Esophagus squamous epithelium (tissue), 5 donors: ENCODE data around the gene LRRC36. TPM values are rescaled to one million over a fixed set of nuclear protein-coding genes. Genes with fewer than 3 reads are reported as not detected.
"Not testable (repeated sequence)": the region's sequence is repeated elsewhere in the genome, so short reads cannot be mapped to it uniquely, and the experiment has no call there.

Experiments used
- DNase-seq: peaks from one replicate; lab custom pipeline; 2025; lab: John Stamatoyannopoulos, UW
- H3K27ac ChIP-seq, 4 donors: fragments of 200-600 bp; sonication (generic); one replicate each; pipeline ENCODE4 v1.5.1; 2016 to 2019; ENCODE audit warnings: mild to moderate bottlenecking in 1 of 4
- H3K27me3 ChIP-seq, 4 donors: fragments of 200-600 bp; sonication (generic); 1 replicate in 3 of 4; 2 replicates in 1 of 4; pipeline versions ENCODE4 v1.5.1 to v1.6.0; 2017 to 2021; ENCODE audit warnings: antibody characterized with exemption in 1 of 4
- H3K36me3 ChIP-seq, 3 donors: fragments of 200-600 bp; sonication (generic); one replicate each; pipeline ENCODE4 v1.5.1; 2016 to 2019
- H3K4me1 ChIP-seq, 3 donors: fragments of 200-600 bp; sonication (generic); one replicate each; pipeline ENCODE4 v1.5.1; 2017 to 2019
- H3K4me3 ChIP-seq, 4 donors: fragments of 200-600 bp; sonication (generic); 1 replicate in 3 of 4; 2 replicates in 1 of 4; pipeline ENCODE4 v1.5.1; 2016 to 2019; ENCODE audit warnings: mild to moderate bottlenecking in 2 of 4, moderate library complexity in 1 of 4
- H3K9me3 ChIP-seq, 3 donors: fragments of 200-600 bp; sonication (generic); one replicate each; pipeline ENCODE4 v1.5.1; 2016 to 2019
- POLR2A ChIP-seq, 4 donors: fragments of 450-650 bp; IDR thresholded peaks; one replicate each; pipeline ENCODE4 v1.6.1; 2017; ENCODE audit warnings: antibody characterized with exemption in 4 of 4, mild to moderate bottlenecking in 4 of 4, moderate library complexity in 3 of 4
- WGBS, 2 donors: methylation state at CpG; one replicate each; pipeline ENCODE4 v1.1.5; 2018; 5-methylcytosine and 5-hydroxymethylcytosine counted together
- intact Hi-C: fragments of 100-400 bp; cut with DNase I; formaldehyde crosslinking; loops from one replicate; pipeline ENCODE4 v1.15.0; 2022
- total RNA-seq, 4 donors: library from RNA; depleted of rRNA; stranded (reverse); fragments of >200 nt; gene quantifications; one replicate each; pipeline ENCODE4 v1.1.0, GENCODE V29; 2016
- TF ChIP-seq, protein P1 (sequence below), 6 experiments: fragments of 450-650 bp in 4 of 6; fragments of 200-600 bp in 2 of 6; sonication (generic) in 2 of 6; IDR thresholded peaks; one replicate each; pipeline ENCODE4 v1.5.1; 2016 to 2019; ENCODE audit warnings: antibody characterized with exemption in 6 of 6, mild to moderate bottlenecking in 4 of 6, moderate library complexity in 4 of 6
- donor health status: DM: yes; HTN: yes; CAD: no.

LRRC36 gene
- total RNA-seq, 4 donors from 2014 or later: not detected

DNA sequence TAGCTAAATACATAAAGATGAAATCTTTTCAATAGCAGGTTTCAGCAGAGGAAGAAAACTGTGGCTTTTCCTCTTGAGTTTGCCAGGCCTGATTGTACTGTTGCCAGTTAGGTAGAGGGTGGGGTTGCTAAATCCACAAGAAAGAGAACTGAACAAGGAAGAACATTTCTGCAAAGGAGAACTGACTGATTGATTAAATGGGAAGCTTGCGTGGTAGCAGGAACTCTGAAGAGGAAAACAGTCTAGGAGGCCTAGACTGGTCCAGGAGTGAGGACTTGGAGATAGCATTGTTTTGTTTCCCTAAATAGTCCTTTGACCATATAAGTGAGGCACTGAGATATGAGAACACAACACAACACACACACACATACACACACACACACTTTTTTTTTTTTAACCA is 18.8 kb downstream of the LRRC36 start:
- TF ChIP-seq, protein P1, sequence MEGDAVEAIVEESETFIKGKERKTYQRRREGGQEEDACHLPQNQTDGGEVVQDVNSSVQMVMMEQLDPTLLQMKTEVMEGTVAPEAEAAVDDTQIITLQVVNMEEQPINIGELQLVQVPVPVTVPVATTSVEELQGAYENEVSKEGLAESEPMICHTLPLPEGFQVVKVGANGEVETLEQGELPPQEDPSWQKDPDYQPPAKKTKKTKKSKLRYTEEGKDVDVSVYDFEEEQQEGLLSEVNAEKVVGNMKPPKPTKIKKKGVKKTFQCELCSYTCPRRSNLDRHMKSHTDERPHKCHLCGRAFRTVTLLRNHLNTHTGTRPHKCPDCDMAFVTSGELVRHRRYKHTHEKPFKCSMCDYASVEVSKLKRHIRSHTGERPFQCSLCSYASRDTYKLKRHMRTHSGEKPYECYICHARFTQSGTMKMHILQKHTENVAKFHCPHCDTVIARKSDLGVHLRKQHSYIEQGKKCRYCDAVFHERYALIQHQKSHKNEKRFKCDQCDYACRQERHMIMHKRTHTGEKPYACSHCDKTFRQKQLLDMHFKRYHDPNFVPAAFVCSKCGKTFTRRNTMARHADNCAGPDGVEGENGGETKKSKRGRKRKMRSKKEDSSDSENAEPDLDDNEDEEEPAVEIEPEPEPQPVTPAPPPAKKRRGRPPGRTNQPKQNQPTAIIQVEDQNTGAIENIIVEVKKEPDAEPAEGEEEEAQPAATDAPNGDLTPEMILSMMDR (IDR thresholded peaks at IDR 0.05): no peak
- TF ChIP-seq POLR2A (IDR thresholded peaks at IDR 0.05): no peak
- DNase-seq: no peak
- H3K4me3 ChIP-seq: no peak overlapping the region
- H3K36me3 ChIP-seq: no peaks in the 10 kb centered on the region
- H3K27me3 ChIP-seq: no peaks in the 10 kb centered on the region
- intact Hi-C loops: no loop called here
- 44 to 57% methylated on average over 1 of the region's 1 CpG for WGBS, 2 donors
- no peaks in the 10 kb centered on the region for H3K9me3 ChIP-seq
- H3K4me1 ChIP-seq: no peaks in the 10 kb centered on the region
- no peak overlapping the region for H3K27ac ChIP-seq

DNA sequence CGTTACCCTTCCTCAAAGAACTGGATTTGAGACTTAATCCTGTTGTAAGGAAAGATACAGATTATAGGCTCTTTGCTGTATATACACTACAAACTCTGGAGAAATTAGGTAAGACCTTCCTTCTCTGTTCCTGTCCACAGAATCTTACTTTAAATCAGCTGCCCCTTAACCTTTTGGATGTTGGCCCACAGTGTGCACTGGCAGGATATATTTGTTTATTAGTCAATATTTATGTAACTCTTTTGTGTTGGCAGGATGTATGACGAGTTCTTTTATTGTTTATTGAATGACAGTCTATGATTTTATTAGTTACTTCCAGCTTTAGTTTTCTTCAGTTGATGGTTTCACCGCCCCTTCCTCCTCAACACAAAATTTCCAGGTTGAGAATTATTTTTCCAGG is 19.7 kb downstream of the LRRC36 start:
- Histone ChIP-seq H3K27me3 (no peaks in the 10 kb centered on the region), H3K4me1 (no peaks in the 10 kb centered on the region), H3K36me3 (no peaks in the 10 kb centered on the region), H3K27ac (no peak overlapping the region), H3K9me3 (no peaks in the 10 kb centered on the region), H3K4me3 (no peak overlapping the region)
- TF ChIP-seq, protein P1 (IDR thresholded peaks at IDR 0.05): no peak
- TF ChIP-seq POLR2A (IDR thresholded peaks at IDR 0.05): no peak
- 70 to 75% methylated on average over 3 of the region's 3 CpGs for WGBS, 2 donors
- intact Hi-C loops: no loop called here
- DNase-seq: no peak

DNA sequence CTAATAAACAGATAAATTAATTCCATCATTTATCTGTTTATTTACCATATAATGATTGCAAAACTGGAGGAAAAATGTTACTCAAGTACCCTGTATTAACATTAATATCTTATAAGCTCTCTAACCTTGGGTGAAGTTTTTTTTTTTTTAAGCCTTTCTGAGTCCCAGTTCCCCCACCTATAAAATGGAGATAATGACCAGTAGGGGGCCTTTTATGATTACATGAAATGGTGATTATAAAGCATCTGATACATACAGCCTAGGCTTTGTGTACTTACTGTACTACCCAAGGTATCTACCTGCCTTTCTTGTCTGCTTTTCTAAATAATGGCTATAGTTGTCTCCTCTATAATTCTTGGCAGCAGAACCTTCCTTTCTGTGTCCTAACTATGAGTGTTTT is 22.6 kb downstream of the LRRC36 start:
- no peaks in the 10 kb centered on the region for H3K9me3 ChIP-seq
- no peaks in the 10 kb centered on the region for H3K27me3 ChIP-seq
- H3K27ac ChIP-seq: no peak overlapping the region
- H3K4me1 ChIP-seq: no peaks in the 10 kb centered on the region
- H3K4me3 ChIP-seq: no peak overlapping the region
- TF ChIP-seq, protein P1 (IDR thresholded peaks at IDR 0.05): peak in 5 of 6 experiments; percentile 12 to 53 (median 35)
- no peak for TF ChIP-seq POLR2A (IDR thresholded peaks at IDR 0.05)
- intact Hi-C loops: no loop called here
- DNase-seq: no peak
- no peaks in the 10 kb centered on the region for H3K36me3 ChIP-seq

DNA sequence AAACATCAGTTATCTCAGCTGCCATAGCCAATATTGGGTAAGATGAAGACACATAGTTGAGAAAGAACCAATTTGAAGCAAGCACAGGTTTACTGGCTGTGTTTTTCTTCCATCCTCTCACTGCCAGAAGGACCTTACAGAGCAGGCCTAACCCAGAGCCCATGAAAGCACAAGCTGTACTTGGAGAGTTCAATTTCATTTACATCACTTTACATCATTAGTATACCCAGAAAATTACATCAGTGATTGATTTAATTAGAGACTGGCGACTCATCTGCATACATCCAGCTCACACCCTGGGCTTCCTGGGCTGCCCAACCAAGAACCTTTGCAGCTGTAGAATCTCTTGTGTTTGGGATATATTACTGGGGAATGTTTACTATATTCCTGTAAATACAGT is 23.7 kb downstream of the LRRC36 start:
- DNase-seq: no peak
- 86 to 100% methylated on average over 1 of the region's 1 CpG for WGBS, 2 donors
- H3K27me3 ChIP-seq: no peaks in the 10 kb centered on the region

DNA sequence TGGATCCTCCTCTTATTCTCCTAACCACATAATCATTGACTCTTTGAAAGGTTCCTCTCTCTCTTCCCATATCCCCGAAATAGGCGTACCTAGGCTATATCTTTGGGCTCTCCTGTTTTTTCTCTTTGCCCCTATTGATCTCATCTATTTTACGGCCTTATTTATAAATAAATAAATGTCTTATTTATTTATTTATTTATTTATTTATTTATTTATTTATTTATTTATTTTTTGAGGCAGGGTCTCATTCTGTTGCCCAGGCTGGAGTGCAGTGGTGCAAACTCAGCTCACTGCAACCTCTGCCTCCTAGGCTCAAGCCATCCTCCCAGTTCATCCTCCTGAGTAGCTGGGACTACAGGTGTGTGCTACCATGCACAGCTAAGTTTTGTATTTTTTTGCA is 25.8 kb downstream of the LRRC36 start:
- 97% methylated on average over 3 of the region's 3 CpGs for WGBS, 2 donors
- H3K27me3 ChIP-seq, DNase-seq, H3K9me3 ChIP-seq, H3K4me3 ChIP-seq, H3K27ac ChIP-seq, intact Hi-C loops, H3K36me3 ChIP-seq, H3K4me1 ChIP-seq: not testable (repeated sequence)

More for the DNA sequence above, 23.7 kb downstream of the LRRC36 start:
- H3K36me3 ChIP-seq: no peaks in the 10 kb centered on the region
- TF ChIP-seq POLR2A (IDR thresholded peaks at IDR 0.05): no peak
- TF ChIP-seq, protein P1 (IDR thresholded peaks at IDR 0.05): no peak
- H3K27ac ChIP-seq: no peak overlapping the region
- no peaks in the 10 kb centered on the region for H3K9me3 ChIP-seq
- no peaks in the 10 kb centered on the region for H3K4me1 ChIP-seq
- intact Hi-C loops: no loop called here
- no peak overlapping the region for H3K4me3 ChIP-seq

DNA sequence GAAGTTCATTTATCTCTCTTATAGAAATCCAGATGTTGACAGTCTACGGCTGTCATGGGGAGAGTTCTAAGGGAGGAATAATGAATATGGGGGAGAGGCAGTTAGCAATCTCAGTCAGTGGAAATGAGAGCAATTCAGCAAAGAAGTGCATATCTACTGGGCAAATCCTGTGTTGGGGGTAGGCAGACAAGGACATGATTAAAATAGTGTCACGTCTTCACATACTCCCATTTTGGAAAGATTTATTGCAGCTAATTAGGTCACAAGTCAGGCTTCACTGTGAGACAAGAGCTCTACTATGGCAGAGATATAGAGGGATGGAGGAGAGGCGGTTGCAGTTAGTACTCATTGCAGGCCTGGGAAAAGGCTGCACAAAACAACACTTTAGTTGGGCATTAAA is 29.8 kb downstream of the LRRC36 start:
- H3K9me3 ChIP-seq: no peaks in the 10 kb centered on the region
- H3K27me3 ChIP-seq: no peaks in the 10 kb centered on the region
- intact Hi-C loops: no loop called here
- 72 to 90% methylated on average over 3 of the region's 3 CpGs for WGBS, 2 donors
- no peak for DNase-seq
- TF ChIP-seq POLR2A (IDR thresholded peaks at IDR 0.05): no peak
- TF ChIP-seq, protein P1 (IDR thresholded peaks at IDR 0.05): no peak
- H3K4me1 ChIP-seq: no peaks in the 10 kb centered on the region
- H3K27ac ChIP-seq: no peak overlapping the region
- H3K36me3 ChIP-seq: no peaks in the 10 kb centered on the region
- no peak overlapping the region for H3K4me3 ChIP-seq
